Measurements from ENCODE around the gene TMCO1.
"Not testable (repeated sequence)": the region's sequence is repeated elsewhere in the genome, so short reads cannot be mapped to it uniquely, and the experiment has no call there.

TMCO1 gene, protein sequence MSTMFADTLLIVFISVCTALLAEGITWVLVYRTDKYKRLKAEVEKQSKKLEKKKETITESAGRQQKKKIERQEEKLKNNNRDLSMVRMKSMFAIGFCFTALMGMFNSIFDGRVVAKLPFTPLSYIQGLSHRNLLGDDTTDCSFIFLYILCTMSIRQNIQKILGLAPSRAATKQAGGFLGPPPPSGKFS

DNA sequence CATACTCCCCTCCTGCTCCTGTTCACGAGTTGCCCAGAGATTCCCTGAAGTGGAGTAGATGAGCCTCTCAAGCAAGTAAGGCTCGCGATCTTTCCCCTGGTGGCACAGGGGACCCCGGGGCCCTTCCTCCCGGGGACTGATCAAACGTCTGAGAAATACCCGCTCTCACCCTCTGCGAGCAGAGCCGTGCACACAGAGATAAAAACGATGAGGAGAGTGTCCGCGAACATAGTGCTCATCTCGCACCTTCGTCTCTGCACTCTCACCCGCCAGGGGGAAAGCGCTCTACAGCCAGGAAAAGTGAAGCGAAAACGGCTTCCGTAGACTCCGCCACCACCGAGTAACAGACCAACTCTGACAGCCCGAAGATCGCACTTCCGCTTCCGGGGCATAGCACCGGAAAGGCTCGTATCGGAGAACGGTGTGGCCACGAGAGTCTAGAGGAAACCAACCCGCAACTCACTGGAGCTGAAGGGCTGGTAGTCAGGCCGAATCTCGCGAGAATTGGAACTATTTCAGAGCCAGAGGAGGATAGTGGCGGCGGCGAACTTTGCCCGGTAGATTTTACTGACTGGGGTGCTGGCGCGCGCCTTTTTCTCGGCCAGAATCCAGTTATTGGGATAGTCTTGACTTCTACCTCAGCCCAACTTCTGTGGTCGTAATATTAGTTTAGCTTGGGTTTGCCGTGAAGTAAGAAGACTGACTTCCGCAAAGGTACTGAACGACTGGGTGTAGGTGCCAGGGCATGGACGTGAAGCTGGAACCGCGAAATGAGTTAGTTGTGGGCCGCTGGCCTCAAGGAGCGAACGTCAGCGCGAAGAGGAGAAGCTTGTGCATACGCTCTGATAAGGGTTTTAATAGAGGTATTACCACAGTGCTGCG is at the start of gene TMCO1:
TMCO1 (minus strand) TSS at position 356 of the 882 bp plus-strand sequence; CDS start at position 239, 117 bp downstream.
- peak within 1 kb of the TSS; percentile 95 for H3K4me3 ChIP-seq (replicated peaks; ENCODE audit: low read depth, low read length)
- peak; percentile 95 for DNase-seq (ENCODE audit: extremely low read depth, low read depth)
- TF ChIP-seq, protein P1, sequence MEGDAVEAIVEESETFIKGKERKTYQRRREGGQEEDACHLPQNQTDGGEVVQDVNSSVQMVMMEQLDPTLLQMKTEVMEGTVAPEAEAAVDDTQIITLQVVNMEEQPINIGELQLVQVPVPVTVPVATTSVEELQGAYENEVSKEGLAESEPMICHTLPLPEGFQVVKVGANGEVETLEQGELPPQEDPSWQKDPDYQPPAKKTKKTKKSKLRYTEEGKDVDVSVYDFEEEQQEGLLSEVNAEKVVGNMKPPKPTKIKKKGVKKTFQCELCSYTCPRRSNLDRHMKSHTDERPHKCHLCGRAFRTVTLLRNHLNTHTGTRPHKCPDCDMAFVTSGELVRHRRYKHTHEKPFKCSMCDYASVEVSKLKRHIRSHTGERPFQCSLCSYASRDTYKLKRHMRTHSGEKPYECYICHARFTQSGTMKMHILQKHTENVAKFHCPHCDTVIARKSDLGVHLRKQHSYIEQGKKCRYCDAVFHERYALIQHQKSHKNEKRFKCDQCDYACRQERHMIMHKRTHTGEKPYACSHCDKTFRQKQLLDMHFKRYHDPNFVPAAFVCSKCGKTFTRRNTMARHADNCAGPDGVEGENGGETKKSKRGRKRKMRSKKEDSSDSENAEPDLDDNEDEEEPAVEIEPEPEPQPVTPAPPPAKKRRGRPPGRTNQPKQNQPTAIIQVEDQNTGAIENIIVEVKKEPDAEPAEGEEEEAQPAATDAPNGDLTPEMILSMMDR (IDR thresholded peaks at IDR 0.05; ENCODE audit: low read depth, low read length, missing control alignments): peak; percentile 18

DNA sequence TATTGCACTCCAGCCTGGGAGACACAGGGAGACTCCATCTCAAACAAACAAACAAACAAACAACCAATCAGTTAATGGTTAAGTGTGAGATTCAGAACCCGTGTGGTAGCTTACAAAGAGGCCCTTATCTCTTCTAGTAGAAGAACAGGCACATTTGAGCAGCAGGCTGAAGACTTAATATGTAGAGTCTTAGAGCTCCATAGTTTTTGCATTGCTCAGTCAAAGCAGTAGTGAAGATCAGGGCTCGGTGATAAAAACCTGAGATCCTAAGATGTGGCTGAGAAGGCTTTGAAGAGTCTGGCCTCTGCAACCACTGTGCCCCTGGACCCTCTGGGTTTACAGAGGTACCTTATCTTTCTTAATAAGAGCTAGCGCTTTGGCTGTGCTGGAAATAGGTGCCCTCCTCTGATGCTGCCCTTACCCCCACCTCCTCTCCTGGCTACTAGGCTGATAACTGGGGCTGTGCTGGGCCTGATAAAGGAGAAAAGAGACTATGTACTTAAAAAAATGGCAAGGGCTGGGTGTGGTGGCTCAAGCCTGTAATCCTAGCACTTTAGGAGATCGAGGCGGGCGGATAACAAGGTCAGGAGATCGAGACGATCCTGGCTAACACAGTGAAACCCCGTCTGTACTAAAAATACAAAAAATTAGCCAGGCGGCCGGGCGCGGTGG is 48.3 kb upstream of the TMCO1 start:
- no peak for DNase-seq (ENCODE audit: extremely low read depth, low read depth)
- no peak overlapping the region for H3K4me3 ChIP-seq (replicated peaks; ENCODE audit: low read depth, low read length)
- TF ChIP-seq, protein P1 (IDR thresholded peaks at IDR 0.05; ENCODE audit: low read depth, low read length, missing control alignments): no peak

DNA sequence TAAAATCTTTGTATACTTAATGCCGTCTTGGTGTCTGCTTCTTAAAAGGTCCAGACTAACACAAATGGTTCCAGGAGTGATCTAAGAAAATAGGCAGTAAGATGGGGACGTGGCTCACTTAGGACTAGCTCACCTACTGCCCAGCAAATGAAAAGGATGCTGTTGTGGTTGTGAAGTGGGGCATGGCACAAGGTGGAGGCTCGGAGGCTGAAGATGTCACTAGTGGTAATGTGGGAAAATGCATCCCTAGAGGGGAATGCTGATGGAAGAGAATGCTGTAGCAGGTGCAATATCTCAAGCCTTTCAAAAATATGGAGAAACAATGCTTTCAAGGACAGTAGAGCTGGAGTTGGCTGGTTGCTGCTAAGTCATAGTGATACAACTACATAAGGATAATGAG is 47.5 kb upstream of the TMCO1 start:
- H3K4me3 ChIP-seq (replicated peaks; ENCODE audit: low read depth, low read length): no peak overlapping the region
- DNase-seq (ENCODE audit: extremely low read depth, low read depth): no peak
- TF ChIP-seq, protein P1 (IDR thresholded peaks at IDR 0.05; ENCODE audit: low read depth, low read length, missing control alignments): no peak

DNA sequence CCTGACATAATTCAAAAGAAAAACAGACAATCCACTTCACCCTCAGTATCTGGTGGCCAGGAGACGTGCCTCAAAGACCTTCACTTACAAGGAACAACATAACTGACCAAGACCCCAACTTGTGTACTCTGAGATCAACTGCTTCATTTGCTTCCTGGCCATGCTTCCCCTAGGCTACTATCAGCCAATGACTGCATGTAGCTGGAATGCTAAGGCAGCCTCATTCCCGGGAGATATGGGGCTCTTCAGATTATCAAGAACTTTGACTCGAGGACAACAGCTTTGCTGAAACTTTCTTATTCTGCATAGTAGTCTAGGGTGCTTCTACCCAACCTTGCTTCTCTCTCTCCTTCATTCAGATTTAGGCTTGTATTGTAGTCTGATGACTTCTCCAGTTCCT is 47.1 kb upstream of the TMCO1 start:
- H3K4me3 ChIP-seq (replicated peaks; ENCODE audit: low read depth, low read length): no peak overlapping the region
- TF ChIP-seq, protein P1 (IDR thresholded peaks at IDR 0.05; ENCODE audit: low read depth, low read length, missing control alignments): no peak
- no peak for DNase-seq (ENCODE audit: extremely low read depth, low read depth)

DNA sequence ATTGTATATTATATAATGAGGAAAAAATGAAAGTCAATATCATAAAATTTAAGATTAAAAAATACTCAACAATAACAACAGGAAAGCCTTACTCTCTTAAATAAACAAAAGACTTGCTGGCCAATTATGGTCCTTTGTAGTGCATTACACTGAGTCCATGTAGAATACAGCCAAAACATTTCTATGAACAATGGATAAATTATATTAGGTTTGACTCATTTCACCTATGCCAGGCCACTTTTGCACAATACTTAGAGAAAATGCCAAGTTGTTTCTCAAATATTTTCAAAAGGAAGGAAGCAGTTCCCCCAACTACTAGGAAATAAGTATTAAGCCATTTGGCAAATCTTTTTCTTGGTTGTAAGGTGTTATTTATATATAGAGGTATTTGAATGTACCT is 38.9 kb upstream of the TMCO1 start:
- TF ChIP-seq, protein P1 (IDR thresholded peaks at IDR 0.05; ENCODE audit: low read depth, low read length, missing control alignments): no peak
- H3K4me3 ChIP-seq (replicated peaks; ENCODE audit: low read depth, low read length): no peak overlapping the region
- DNase-seq (ENCODE audit: extremely low read depth, low read depth): no peak

DNA sequence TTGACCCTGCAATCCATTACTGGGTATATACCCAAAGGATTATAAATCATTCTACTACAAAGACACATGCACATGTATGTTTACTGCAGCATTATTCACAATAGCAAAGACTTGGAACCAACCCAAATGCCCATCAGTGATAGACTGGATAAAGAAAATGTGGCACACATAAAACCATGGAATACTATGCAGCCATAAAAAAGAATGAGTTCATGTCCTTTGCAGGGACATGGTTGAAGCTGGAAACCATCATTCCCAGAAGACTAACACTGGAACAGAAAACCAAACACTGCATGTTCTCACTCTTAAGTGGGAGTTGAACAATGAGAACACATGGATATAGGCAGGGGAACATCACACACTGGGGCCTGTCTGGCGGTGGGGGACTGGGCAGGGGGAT is 35.8 kb upstream of the TMCO1 start:
- not testable (repeated sequence) for DNase-seq (ENCODE audit: extremely low read depth, low read depth); H3K4me3 ChIP-seq (replicated peaks; ENCODE audit: low read depth, low read length)

DNA sequence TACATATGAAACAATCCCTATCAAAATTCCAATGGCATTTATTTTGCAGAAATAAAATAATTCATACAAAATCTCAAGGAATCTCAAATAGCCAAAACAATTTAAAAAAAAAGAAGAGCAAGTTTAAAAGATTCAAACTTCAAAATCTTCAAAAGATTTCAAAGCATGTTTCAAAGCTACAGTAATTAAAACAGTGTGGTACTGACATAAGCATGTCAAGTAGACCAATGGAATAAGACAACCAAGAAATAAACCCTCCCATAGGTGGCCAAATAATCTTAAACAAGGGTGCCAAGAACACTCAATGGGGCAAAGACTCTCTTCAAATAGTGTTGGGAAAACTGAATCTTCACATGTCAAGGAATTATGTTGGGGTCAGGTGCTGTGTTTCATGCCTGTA is 30.7 kb upstream of the TMCO1 start:
- TF ChIP-seq, protein P1 (IDR thresholded peaks at IDR 0.05; ENCODE audit: low read depth, low read length, missing control alignments): no peak
- no peak overlapping the region for H3K4me3 ChIP-seq (replicated peaks; ENCODE audit: low read depth, low read length)
- DNase-seq (ENCODE audit: extremely low read depth, low read depth): no peak

Data from HFF-Myc (cell line).